Activated CD8-positive, alpha-beta memory T cell treated with anti-CD3 and anti-CD28 coated beads, Interleukin-2, amount 50 U/mL, for 24 hours (primary cell): ENCODE measurements around the gene FOXP1.

Source experiments
- DNase-seq: peaks from one replicate; pipeline ENCODE4 v3.0.0-alpha.2; 2020; ENCODE audit errors: extremely low read depth

FOXP1 gene

GRCh38 chr3:71505767-71506350, 77.7 kb downstream of the FOXP1 start:
- DNase-seq: no peak

- no peak for DNase-seq
Observed at GRCh38 chr3:71504250-71505036, 79.1 kb downstream of the FOXP1 start.

- DNase-seq: no peak
Observed at GRCh38 chr3:71503525-71504249, 79.8 kb downstream of the FOXP1 start.

- DNase-seq: no peak
Observed at GRCh38 chr3:71502066-71502625, 81.4 kb downstream of the FOXP1 start.

- no peak for DNase-seq
Observed at GRCh38 chr3:71500696-71501095, 82.8 kb downstream of the FOXP1 start.

GRCh38 chr3:71499227-71499876, 84.2 kb downstream of the FOXP1 start:
- DNase-seq: no peak

GRCh38 chr3:71498543-71498942, 85.0 kb downstream of the FOXP1 start:
- no peak for DNase-seq

- DNase-seq: no peak
Observed at GRCh38 chr3:71497971-71498444, 85.5 kb downstream of the FOXP1 start.

- no peak for DNase-seq
Observed at GRCh38 chr3:71497367-71497897, 86.1 kb downstream of the FOXP1 start.

- DNase-seq: no peak
Observed at GRCh38 chr3:71495708-71496472, 87.6 kb downstream of the FOXP1 start.

GRCh38 chr3:71494212-71494611, 89.3 kb downstream of the FOXP1 start:
- DNase-seq: no peak

- no peak for DNase-seq
Observed at GRCh38 chr3:71492974-71493771, 90.4 kb downstream of the FOXP1 start.

GRCh38 chr3:71492566-71492965, 91.0 kb downstream of the FOXP1 start:
- DNase-seq: no peak

- no peak for DNase-seq
Observed at GRCh38 chr3:71491154-71491752, 92.3 kb downstream of the FOXP1 start.

GRCh38 chr3:71490692-71491091, 92.8 kb downstream of the FOXP1 start:
- no peak for DNase-seq

- DNase-seq: no peak
Observed at GRCh38 chr3:71489315-71489761, 94.2 kb downstream of the FOXP1 start.

- no peak for DNase-seq
Observed at GRCh38 chr3:71488882-71489281, 94.6 kb downstream of the FOXP1 start.

GRCh38 chr3:71488391-71488809, 95.1 kb downstream of the FOXP1 start:
- no peak for DNase-seq

- no peak for DNase-seq
Observed at GRCh38 chr3:71487418-71487817, 96.1 kb downstream of the FOXP1 start.
